Bone marrow (tissue), 2 donors: ENCODE measurements around the gene ARV1.

Source experiments
- DNase-seq, 2 donors: peaks; one replicate each; lab custom pipeline; 2025; lab: John Stamatoyannopoulos, UW

ARV1 gene

GRCh38 chr1:230978491-230979388 is at the start of gene ARV1, which contains the start of gene TTC13:
TSS of gene ARV1 (plus strand) at chr1:230979094. CDS start at chr1:230979106, 12 bp downstream.
TSS of gene TTC13 (minus strand) at chr1:230978861. CDS start at chr1:230978830, 31 bp downstream.
- peak; percentile 79 to 90 for DNase-seq

GRCh38 chr1:230930986-230931385 is 47.9 kb upstream of the ARV1 start:
- no peak for DNase-seq

GRCh38 chr1:230935852-230936251 is 43.0 kb upstream of the ARV1 start:
- DNase-seq, result no peak

DNA sequence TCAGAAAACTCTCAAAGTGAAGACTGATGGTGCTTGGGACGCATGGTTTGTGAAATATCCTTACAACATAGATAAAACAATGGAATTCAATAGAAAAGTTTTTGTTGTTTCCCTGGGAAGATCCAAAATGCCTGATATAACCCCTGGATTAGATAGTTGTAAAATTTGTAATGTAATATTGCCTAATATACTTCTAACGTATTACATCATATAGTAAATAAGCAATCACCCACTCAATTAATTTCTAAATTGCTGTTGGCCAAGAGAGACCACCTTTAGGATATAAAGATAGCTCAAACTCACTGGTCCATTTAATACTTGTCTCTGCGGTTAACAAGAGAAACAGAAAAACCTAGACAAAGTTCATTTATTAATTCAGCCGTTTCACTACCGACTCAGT is 42.4 kb upstream of the ARV1 start:
- DNase-seq, result no peak

- DNase-seq, result no peak
Observed at GRCh38 chr1:230937371-230937770, 41.5 kb upstream of the ARV1 start.

DNA sequence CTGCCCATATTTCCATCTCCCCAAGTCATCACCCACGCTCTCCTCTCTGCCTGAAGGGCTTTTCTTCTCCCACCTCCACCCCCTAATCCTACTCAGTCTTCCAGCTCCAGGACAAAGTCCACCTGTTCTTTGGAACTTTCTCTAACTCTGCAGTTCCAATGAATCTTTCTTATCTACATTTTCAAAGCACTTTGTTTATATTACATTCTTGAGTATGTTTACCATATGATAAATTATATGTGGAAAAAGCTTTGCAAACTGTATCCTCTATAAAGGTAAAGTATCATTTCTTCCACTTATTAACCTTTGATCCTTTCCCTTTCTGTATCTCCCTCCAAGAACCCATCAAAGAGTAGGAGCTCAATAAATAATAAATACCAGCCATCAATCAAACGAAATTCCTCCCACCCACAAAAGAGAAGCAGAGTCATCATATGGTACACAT is 39.9 kb upstream of the ARV1 start:
- no peak for DNase-seq

DNA sequence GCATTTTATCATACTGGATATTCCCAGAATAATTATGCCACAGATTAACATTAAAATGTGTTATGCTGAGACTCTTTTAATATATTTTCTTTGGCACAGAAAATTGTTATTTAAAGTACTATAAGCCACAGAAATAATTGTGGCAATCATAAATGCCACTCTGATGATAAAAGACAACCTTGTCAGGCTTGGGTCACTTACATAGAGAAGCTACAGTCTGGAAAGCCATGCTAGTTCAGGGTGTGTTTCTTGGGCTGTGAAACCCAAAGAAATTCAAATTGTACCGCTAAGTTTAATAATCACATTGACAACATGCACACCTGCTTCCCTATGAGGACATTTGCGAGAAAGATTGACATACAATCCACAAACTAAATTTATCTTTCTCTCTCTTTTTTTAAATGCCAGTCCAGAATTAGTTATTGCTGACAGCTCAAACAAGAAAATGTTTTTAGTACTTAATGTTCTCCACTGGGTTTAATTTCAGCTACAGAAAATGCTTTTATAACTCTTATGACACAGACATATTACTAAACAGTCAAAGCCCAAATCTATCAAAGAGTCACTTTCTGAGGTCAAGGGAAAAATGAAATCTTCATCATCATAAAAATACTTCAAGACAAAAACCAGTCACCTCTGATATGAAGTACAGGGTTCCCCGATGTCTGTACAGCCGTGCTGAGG is 38.9 kb upstream of the ARV1 start:
- DNase-seq, result no peak

- DNase-seq, result no peak
Observed at GRCh38 chr1:230940848-230941247, 38.0 kb upstream of the ARV1 start.

DNA sequence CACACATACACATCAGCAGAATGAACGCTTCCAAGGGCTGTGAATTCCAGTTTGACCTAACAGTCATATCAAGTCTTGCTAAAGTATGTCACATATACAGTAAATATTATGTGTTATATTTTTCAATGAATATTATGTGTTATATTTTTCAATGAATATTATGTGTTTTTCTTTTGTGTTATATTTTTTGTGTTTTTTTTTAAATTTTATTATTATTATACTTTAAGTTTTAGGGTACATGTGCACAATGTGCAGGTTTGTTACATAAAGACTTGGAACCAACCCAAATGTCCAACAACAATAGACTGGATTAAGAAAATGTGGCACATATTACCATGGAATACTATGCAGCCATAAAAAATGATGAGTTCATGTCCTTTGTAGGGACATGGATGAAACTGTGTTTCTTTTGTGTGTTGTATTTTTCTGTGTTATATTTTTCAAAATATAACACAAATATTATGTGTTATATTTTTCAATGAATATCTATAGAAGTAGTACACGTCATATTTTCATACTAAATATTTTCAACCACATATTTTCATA is 35.8 kb upstream of the ARV1 start:
- DNase-seq, result no peak

DNA sequence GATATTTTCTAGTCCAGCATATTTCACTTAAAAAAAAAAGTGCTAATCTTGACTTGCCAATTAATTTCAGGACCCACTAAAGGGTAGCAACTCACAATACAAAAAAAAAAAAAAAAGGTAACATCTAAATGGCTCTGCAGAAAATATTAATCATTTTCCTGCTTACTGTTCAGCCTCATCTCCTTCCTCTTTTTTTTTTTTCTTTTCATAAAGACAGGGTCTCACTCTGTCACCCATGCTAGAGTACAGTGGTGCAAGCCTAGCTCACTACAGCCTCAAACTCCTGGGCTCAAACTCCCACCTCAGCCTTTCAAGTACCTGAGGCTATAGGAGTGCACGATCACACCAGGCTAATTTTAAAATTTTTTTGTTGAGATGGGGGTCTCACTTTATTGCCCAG is 30.6 kb upstream of the ARV1 start:
- DNase-seq, result peak in 1 of 2 donors; percentile 8

DNA sequence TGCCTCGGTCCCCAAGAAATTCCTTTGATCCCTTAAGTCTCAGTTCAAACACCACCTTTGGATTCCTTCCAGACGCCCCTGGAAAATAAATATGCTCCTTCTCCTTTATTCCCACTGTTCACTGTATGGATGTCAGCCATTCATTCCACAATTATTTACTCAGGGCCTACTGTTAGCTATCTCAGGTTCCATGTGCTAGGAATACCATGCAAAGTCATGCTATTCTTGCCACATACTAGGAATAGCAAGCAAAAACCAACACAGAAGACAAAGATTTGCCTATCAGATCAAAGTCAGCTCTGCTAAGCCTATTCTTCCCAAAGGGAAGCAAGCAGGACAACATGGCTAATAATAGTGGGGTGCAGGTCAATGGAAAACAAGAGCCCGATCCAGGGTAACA is 30.0 kb upstream of the ARV1 start:
- DNase-seq, result no peak

DNA sequence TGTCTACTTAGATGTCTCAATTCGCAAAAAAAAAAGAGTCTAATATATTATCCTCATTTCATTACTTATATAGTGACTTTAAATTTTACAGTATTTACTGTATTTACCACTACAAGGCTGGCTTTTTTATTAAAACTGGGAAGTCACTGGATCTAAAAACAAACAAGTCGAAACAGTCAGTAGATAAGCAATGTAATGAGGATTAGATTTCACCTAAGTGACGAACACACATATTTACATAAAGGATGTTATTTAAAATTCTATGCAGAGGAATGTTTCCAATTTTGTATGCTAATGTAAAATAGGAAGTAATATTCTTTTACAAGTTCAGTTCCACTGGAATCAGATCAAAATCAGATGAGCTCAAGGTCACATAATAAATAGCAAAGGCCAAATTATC is 28.5 kb upstream of the ARV1 start:
- DNase-seq, result no peak

DNA sequence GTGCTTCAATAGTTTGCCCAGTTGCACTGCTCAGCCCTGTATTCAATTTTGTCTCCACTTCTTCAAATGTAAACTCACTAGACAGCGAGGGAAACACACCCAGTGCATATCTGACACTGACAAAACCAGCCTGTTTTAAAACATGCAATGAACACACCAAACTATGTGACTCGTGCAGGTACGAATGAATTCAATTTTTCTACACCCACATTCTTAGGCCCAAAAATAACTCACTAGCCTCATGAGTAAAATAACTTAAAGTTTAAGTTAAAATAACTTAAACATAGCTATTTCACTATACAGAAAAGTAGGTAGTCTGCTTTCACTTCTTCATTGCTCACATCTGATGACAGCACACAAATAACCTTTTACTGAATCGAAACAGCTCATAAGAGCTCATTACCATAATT is 21.3 kb upstream of the ARV1 start:
- DNase-seq, result no peak

- DNase-seq, result no peak
Observed at GRCh38 chr1:230958370-230958769, 20.5 kb upstream of the ARV1 start.

GRCh38 chr1:230964896-230965295 is 14.0 kb upstream of the ARV1 start:
- no peak for DNase-seq

GRCh38 chr1:230965535-230965934 is 13.4 kb upstream of the ARV1 start:
- DNase-seq, result no peak

DNA sequence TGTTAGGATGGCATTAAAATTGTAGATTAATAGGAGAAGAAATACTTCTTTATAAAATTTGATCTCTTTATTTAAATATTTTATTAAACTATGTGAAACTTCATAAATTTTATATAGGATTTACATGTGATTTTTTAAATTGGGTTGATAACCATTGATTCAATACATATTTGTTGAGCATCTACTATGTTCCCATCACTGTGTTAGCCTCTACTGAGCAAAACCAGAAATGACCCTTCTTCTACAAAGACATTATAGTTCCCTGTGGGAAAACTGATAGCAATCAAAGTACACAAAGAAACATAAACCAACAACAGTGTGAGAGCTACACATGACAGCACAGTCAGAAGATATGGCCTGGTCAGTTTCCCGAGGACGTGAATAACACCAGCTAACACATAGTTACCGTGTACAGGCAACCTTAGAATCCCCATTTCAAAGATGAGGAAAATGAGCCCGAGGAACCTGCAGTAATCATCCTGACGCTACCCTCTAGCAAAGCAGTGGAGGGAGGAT is 12.5 kb upstream of the ARV1 start:
- no peak for DNase-seq

DNA sequence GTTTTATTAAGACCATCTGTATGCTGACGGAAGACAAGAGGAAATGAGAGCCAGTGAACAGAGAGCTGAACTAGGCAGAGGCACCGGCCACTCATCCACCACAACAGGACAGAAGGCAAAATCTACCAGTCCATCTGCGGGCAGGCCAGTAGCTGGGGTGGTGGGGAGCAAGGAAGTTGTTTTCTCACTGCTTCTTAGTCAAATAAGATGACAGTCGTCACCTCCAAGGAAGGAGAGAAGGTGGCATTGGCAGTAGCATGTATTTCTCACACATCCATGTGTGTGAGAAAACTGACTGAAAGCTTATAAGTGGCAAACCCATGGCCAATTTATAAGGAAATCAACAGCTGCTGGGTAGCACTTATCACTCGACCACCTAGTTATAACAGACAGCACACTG is 8.5 kb upstream of the ARV1 start:
- no peak for DNase-seq

- no peak for DNase-seq
Observed at GRCh38 chr1:230971771-230972170, 7.1 kb upstream of the ARV1 start.

DNA sequence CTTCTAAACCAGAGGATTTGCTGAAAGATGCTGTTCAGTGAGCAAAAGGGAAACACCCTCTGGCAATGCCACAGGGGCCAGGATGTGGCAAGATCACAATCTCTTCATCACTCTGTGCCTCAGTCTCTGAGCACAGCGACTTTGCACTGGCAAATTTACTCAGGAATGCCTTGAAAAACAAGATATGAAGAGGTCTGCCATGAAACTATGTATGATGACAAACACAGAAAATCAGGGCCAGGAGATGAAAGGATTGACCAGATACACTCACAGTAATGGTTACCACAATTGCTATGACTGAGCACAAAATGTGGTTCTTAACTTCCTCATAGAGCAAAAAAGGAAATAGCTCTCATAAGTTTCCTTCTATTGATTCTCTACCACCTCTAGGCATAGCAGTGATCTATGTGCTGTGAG is 6.0 kb upstream of the ARV1 start:
- peak in 1 of 2 donors; percentile 68 for DNase-seq

DNA sequence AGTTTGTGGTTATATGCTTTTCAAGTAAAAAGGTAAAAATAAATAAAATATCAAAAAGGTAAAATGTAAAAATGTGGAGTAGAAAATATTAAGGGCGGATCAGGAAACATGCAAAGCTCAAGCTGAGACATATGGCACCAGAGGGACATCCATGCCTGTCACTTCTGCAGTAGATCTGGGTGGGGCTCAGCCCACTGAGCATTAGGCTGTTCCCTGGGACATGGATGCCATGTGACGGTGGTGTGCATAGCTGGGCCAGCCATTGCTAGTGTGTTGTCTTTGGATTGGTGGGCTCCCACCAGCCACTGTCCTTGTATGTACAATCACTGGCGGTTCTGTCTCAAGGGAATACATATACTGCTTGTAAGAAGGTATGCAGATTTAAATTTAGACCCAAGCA is 3.3 kb upstream of the ARV1 start:
- no peak for DNase-seq

DNA sequence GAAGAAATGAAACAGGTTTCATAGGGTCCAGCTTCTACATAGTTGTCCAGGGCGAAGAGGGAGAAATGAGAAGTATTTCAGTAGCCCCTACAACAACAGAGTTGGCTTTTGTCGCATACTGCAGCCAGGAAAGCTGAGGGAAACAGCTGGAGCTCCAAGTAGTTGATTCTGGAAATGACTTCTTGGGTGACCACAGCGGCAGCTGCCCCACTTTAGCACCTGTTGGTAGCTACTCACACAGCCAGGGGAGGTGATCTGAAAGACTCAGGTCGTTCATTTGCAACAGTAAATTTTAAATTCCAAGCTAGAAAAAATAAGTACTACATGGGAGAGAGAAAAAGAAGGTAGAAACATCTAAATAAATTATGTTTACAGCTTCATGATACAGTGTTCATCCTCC is 2.5 kb upstream of the ARV1 start:
- no peak for DNase-seq
